ENCODE results near the gene CALML5.

DNA sequence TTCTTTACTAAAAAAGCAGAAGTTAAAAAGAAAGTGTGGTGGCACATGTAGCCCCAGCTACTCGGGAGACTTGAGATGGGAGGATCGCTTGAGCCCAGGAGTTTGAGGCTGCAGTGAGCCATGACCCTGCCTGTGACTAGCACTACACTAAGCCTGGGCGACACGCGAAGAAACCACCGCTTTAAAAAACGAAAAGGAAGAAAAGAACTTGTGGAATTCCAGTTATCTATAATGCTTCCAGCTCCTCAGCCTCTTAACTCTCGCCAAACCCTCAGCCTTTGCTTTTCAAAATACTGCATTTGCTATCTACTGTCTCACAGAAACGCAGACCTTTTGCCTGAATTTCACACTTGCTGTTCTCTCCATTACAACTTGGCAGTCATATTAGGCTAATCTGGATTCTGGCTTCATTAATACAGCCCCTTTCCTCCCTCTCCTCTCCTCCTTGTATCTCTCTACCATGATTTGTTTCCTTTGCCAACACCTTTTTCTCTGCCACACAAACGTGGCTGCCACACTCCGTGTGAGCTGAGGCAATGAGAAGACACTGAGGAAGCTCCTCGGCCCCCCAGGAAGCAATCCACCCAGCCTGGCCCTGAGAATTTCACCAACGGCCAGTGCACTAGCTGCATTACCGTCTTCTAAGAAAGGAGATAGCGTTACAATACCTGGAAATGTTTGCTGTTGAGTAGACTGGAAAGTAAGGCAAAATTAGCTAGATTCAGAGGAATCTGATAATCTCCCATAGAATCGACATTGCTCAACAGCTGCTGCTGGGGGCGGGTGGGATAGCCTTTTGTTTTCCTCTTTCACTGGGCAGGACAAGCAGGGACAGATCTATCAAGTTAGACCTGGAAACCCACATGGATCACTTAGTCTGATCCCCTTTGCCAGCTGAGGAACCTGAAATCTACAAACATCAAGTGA lies 37.2 kb downstream of the CALML5 start:
- TF ChIP-seq, protein P1, sequence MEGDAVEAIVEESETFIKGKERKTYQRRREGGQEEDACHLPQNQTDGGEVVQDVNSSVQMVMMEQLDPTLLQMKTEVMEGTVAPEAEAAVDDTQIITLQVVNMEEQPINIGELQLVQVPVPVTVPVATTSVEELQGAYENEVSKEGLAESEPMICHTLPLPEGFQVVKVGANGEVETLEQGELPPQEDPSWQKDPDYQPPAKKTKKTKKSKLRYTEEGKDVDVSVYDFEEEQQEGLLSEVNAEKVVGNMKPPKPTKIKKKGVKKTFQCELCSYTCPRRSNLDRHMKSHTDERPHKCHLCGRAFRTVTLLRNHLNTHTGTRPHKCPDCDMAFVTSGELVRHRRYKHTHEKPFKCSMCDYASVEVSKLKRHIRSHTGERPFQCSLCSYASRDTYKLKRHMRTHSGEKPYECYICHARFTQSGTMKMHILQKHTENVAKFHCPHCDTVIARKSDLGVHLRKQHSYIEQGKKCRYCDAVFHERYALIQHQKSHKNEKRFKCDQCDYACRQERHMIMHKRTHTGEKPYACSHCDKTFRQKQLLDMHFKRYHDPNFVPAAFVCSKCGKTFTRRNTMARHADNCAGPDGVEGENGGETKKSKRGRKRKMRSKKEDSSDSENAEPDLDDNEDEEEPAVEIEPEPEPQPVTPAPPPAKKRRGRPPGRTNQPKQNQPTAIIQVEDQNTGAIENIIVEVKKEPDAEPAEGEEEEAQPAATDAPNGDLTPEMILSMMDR (IDR thresholded peaks at IDR 0.05; ENCODE audit: low read depth, low read length): no peak
- no peak for TF ChIP-seq EZH2phosphoT487 (IDR thresholded peaks at IDR 0.05; ENCODE audit: low read depth)
